Cardiac septum (tissue), 1 donor: ENCODE results near the gene BOD1. TPM values are rescaled to one million over a fixed set of nuclear protein-coding genes. Genes with fewer than 3 reads are reported as not detected.

Experiments used
- DNase-seq: peaks from one replicate; pipeline ENCODE4 v3.0.0-alpha.2; 2020; ENCODE audit warnings: low spot score
- intact Hi-C: fragments of 100-400 bp; cut with DNase I; formaldehyde crosslinking; loops from one replicate; pipeline ENCODE4 v1.14.0; 2022
- total RNA-seq: library from RNA; stranded (reverse); fragmentation: NEBNext Ultra II Directional; extraction: Animal tissue kit (Norgen Biotek cat#: 25700); gene quantifications from one replicate; pipeline ENCODE4 v1.2.1, GENCODE V29; 2021
- donor health status: DM: no; HTN: no; CAD: no.

Gene BOD1
- total RNA-seq, 1 donor from 2014 or later: 44.9 TPM

- no peak for DNase-seq
- intact Hi-C loops: no loop called here
Observed at GRCh38 chr5:173562451-173562850, 54.0 kb downstream of the BOD1 start.
